ENCODE measurements around the gene RBM10. TPM values are rescaled to one million over a fixed set of nuclear protein-coding genes. Genes with fewer than 3 reads are reported as not detected.

Gene RBM10
- total RNA-seq, 4 donors from 2014 or later = 27.3 to 46.2 (median 33.7) TPM

DNA sequence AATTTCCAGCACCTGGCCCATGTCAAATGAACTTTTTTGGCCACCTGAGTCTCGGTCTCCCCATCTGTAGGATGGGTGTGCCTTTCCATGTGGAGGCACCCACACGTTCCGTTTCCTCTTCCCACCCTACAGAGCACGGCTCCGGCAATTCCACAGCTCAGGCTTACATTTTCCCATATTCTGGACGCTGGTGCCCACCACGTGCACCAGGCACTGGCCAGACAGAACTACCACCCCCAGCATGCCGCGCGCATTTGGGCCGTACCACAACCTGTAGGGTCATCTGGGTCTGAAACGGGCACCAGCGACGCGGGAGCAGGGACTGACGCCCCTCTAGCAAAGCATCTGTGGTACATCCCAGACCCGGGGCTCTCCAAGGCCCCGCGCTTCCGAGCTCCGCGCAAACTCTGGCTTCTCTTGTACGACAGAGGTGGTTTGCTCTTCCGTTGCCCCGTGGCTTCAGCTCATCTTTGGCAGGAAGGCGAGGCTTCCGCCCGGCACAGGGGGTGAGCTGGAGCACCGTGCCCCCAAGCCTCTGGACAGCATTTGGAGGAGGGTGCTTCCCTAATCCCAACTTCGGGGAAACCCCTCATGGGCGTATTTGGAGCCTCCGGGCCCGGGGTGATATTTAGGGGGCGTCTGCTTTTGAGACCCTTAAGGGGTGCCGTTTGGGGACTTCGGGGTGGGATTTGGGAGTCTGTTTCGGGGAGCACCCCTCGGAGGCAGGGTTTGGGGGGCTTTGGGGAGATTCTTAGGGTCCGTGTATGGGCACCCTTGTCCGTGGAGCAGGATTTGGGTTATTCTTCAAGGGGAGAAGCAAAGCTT, 45.6 kb downstream of the RBM10 start:
- TF ChIP-seq POLR2A (IDR thresholded peaks at IDR 0.05) (peak in 1 of 2 donors; percentile 36), EP300 (IDR thresholded peaks at IDR 0.05) (peak in 1 of 2 donors; percentile 71)
- TF ChIP-seq, protein P1, sequence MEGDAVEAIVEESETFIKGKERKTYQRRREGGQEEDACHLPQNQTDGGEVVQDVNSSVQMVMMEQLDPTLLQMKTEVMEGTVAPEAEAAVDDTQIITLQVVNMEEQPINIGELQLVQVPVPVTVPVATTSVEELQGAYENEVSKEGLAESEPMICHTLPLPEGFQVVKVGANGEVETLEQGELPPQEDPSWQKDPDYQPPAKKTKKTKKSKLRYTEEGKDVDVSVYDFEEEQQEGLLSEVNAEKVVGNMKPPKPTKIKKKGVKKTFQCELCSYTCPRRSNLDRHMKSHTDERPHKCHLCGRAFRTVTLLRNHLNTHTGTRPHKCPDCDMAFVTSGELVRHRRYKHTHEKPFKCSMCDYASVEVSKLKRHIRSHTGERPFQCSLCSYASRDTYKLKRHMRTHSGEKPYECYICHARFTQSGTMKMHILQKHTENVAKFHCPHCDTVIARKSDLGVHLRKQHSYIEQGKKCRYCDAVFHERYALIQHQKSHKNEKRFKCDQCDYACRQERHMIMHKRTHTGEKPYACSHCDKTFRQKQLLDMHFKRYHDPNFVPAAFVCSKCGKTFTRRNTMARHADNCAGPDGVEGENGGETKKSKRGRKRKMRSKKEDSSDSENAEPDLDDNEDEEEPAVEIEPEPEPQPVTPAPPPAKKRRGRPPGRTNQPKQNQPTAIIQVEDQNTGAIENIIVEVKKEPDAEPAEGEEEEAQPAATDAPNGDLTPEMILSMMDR (IDR thresholded peaks at IDR 0.05) = peak in 1 of 5 experiments; percentile 10
- DNase-seq (ENCODE audit: low spot score in 2 of 2) = peak; percentile 62 to 70
- Histone ChIP-seq H3K36me3 (peaks cover 0 to 17% (median 0%) of the 10 kb centered on the region in 3 donors), H3K4me1 (peaks cover 0 to 32% (median 8%) of the 10 kb centered on the region in 4 donors), H3K27ac (peak overlapping the region in 3 of 4 donors; percentile 19 to 77 (median 70)), H3K9me3 (no peaks in the 10 kb centered on the region), H3K27me3 (peaks cover 0 to 12% of the 10 kb centered on the region in 2 donors), H3K4me3 (peak overlapping the region; percentile 33 to 61 (median 48))
- WGBS, 2 donors = 4 to 34% methylated on average over 10 to 40 of the region's 40 CpGs

DNA sequence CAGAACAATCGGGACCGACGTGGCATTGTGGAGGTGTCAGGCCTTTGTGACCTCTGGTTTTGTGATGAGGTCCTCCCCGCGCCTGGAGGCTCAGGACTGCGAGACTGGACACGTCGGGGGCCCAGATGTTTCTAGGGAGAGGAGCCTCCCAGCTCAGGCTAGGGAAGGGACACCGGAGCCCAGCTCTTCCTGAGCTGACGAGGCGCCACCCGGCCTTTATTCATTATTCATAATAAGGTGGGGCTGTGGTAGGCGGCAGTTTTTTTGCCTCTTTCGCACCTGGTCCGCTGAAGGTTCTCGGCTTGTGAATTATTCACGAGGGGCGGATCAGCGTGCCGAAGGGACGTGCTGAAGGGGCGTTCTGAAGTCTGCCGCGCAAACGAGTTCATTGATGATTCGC, 46.3 kb downstream of the RBM10 start:
- Histone ChIP-seq H3K27me3 (peaks cover 0 to 8% of the 10 kb centered on the region in 2 donors), H3K4me3 (peak overlapping the region; percentile 33 to 61 (median 48)), H3K9me3 (no peaks in the 10 kb centered on the region), H3K4me1 (peaks cover 0 to 38% (median 15%) of the 10 kb centered on the region in 4 donors), H3K36me3 (peaks cover 0 to 11% (median 0%) of the 10 kb centered on the region in 3 donors), H3K27ac (peak overlapping the region in 2 of 4 donors; percentile 70 to 77)
- DNase-seq (ENCODE audit: low spot score in 2 of 2) = no peak
- TF ChIP-seq, protein P1 (IDR thresholded peaks at IDR 0.05) = no peak
- no peak for TF ChIP-seq POLR2A (IDR thresholded peaks at IDR 0.05)
- TF ChIP-seq EP300 (IDR thresholded peaks at IDR 0.05) = no peak
- 2 to 38% methylated on average over 18 to 26 of the region's 26 CpGs for WGBS, 2 donors

DNA sequence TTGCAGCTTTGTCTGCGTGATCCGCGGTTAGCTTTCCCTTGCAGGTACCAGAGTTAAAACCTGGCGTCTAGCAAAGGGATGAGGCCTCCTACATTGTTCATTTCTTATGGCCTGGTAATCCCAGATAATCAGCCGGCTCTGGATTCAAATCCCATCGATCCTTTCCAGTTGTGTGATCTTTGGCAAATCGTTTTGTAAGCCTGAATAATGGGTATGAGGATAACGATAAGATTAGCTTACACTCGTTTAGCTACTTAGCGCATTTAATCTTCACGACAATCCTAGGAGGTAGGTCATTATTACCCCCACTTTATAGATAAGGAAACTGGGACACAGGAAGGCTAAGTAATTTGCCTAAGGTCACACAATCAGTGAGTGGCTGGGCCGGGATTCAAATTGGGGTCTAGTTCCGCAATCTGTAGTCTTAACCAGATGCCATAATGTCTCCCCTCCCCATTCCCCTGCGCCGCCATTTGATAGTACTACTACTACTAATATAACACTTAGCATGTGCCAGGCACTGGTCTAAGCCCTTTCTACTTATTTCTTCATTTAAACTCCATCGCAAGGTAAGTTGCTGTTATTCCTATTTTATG, 46.9 kb downstream of the RBM10 start:
- Histone ChIP-seq H3K27me3 (peaks cover 0 to 8% of the 10 kb centered on the region in 2 donors), H3K4me1 (peaks cover 0 to 44% (median 19%) of the 10 kb centered on the region in 4 donors), H3K9me3 (no peaks in the 10 kb centered on the region), H3K36me3 (peaks cover 0 to 5% (median 0%) of the 10 kb centered on the region in 3 donors), H3K4me3 (peak overlapping the region in 1 of 4 donors; percentile 61), H3K27ac (peak overlapping the region in 1 of 4 donors; percentile 70)
- 72% methylated on average over 15 to 16 of the region's 16 CpGs for WGBS, 2 donors
- DNase-seq (ENCODE audit: low spot score in 2 of 2) = no peak
- TF ChIP-seq EP300 (IDR thresholded peaks at IDR 0.05) = no peak
- TF ChIP-seq POLR2A (IDR thresholded peaks at IDR 0.05) = no peak
- TF ChIP-seq, protein P1 (IDR thresholded peaks at IDR 0.05) = no peak

DNA sequence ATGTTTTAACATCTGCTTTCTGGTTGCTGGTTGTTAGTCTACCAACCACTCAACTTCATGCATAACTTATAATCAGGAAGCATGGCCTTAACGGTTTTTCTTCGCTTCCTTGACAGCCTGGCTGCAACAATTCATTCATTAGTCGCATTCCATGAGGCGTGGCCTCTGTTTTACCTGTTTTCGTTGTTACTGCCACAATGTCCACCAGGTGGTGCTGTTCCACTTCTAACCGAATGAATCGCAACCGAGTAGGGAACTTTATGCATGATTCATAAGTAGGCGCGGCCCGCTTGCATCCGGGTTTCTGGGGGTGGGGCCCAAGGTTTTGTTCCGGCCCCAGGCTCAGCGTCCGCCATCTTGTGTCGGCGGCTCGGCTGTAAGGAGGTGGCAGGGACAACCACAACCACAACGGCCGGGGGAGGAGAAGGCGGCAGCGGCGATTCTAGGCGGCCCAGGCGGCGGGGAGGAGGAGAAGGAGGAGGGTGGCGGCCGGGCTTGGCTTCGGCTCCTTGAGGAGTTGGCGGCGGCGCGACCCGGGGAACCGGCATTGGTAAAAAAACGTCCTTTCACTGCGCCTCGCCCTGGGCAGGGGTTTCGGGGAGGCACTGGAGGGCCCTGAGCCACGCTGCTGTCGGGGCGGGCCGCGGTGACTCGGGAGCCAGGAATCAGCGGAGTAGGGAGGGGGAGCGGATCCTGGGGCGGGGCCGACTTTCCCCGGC, 48.6 kb downstream of the RBM10 start, which contains the start of gene UBA1:
TSS of gene UBA1 (plus strand) at position 355 of the 719 bp plus-strand sequence. CDS start 4,974 bp downstream, outside the sequence.
- peak; percentile 85 to 95 for DNase-seq (ENCODE audit: low spot score in 2 of 2)
- 0 to 1% methylated on average over 8 to 47 of the region's 50 CpGs for WGBS, 2 donors
- H3K9me3 ChIP-seq = no peaks in the 10 kb centered on the region
- peak within 1 kb of the TSS; percentile 86 to 98 (median 97) for H3K27ac ChIP-seq
- H3K4me1 ChIP-seq = peaks cover 0 to 60% (median 22%) of the 10 kb centered on the region in 4 donors
- TF ChIP-seq POLR2A (IDR thresholded peaks at IDR 0.05) (peak; percentile 72 to 90), EP300 (IDR thresholded peaks at IDR 0.05) (peak; percentile 75 to 92)
- TF ChIP-seq, protein P1 (IDR thresholded peaks at IDR 0.05) = peak; percentile 51 to 96 (median 83)
- H3K36me3 ChIP-seq = peaks cover 0 to 4% (median 0%) of the 10 kb centered on the region in 3 donors
- peak within 1 kb of the TSS; percentile 72 to 83 (median 78) for H3K4me3 ChIP-seq
- H3K27me3 ChIP-seq = peaks cover 0 to 3% of the 10 kb centered on the region in 2 donors
